Measurements from ENCODE around the gene FGF12. TPM values are rescaled to one million over a fixed set of nuclear protein-coding genes. Genes with fewer than 3 reads are reported as not detected.

Gene FGF12
- total RNA-seq, 1 experiment from 2014 or later, result 0.51 TPM

- no peaks in the 10 kb centered on the region for H3K9me3 ChIP-seq (ENCODE audit: control insufficient read depth, insufficient read depth, low read depth, low read length)
- ATAC-seq (no peak), DNase-seq (ENCODE audit: low read depth, low spot score) (no peak)
- TF ChIP-seq SIN3A (IDR thresholded peaks at IDR 0.05; ENCODE audit: borderline replicate concordance, insufficient read depth, low read depth, low read length) (no peak), POLR2AphosphoS5 (IDR thresholded peaks at IDR 0.05; ENCODE audit: low read depth, low read length) (no peak), CTCF (IDR thresholded peaks at IDR 0.05) (no peak), TCF7L2 (IDR thresholded peaks at IDR 0.05; ENCODE audit: low read depth, low read length) (no peak), REST (IDR thresholded peaks at IDR 0.05; ENCODE audit: insufficient read depth in 1 of 2, low read depth in 2 of 2, low read length in 1 of 2) (no peak)
- POLR2A ChIA-PET, result no interaction called here
- in situ Hi-C loops (cut with HindIII; ENCODE audit: low pct_unique_long_range_greater_than_20kb, low sequenced_read_pairs), result no loop called here
- H3K4me3 ChIP-seq (ENCODE audit: low read depth in 2 of 2, low read length in 2 of 2), result no peak overlapping the region
- H3K4me1 ChIP-seq (ENCODE audit: control insufficient read depth, insufficient read depth, low read length), result no peaks in the 10 kb centered on the region
- CTCF ChIA-PET, result no interaction called here
- H3K27me3 ChIP-seq (ENCODE audit: control insufficient read depth, insufficient read depth, low read length), result no peaks in the 10 kb centered on the region
- H3K36me3 ChIP-seq (ENCODE audit: control insufficient read depth, insufficient read depth, low read length), result no peaks in the 10 kb centered on the region
- H3K27ac ChIP-seq (ENCODE audit: low read length), result no peak overlapping the region
- intact Hi-C loops (cut with micrococcal nuclease; ENCODE audit: unreplicated experiment), result no loop called here
- no TSS peak for BruUV-seq (replicated peaks)
These were observed 10.2 kb upstream of the FGF12 start for GRCh38 chr3:192737506-192737905.

- intact Hi-C loops (cut with micrococcal nuclease; ENCODE audit: unreplicated experiment) (no loop called here), in situ Hi-C loops (cut with HindIII; ENCODE audit: low pct_unique_long_range_greater_than_20kb, low sequenced_read_pairs) (no loop called here)
- ChIA-PET POLR2A (no interaction called here), CTCF (no interaction called here)
- no peaks in the 10 kb centered on the region for H3K36me3 ChIP-seq (ENCODE audit: control insufficient read depth, insufficient read depth, low read length)
- ATAC-seq (no peak), DNase-seq (ENCODE audit: low read depth, low spot score) (no peak)
- no peak for TF ChIP-seq POLR2AphosphoS5 (IDR thresholded peaks at IDR 0.05; ENCODE audit: low read depth, low read length)
- no peak for TF ChIP-seq TCF7L2 (IDR thresholded peaks at IDR 0.05; ENCODE audit: low read depth, low read length)
- TF ChIP-seq SIN3A (IDR thresholded peaks at IDR 0.05; ENCODE audit: borderline replicate concordance, insufficient read depth, low read depth, low read length), result no peak
- no peak for TF ChIP-seq CTCF (IDR thresholded peaks at IDR 0.05)
- no peak for TF ChIP-seq REST (IDR thresholded peaks at IDR 0.05; ENCODE audit: insufficient read depth in 1 of 2, low read depth in 2 of 2, low read length in 1 of 2)
- no peak overlapping the region for H3K4me3 ChIP-seq (ENCODE audit: low read depth in 2 of 2, low read length in 2 of 2)
- no peaks in the 10 kb centered on the region for H3K9me3 ChIP-seq (ENCODE audit: control insufficient read depth, insufficient read depth, low read depth, low read length)
- peaks cover 2% of the 10 kb centered on the region; the same call in 1 of the 2 replicates for H3K27me3 ChIP-seq (ENCODE audit: control insufficient read depth, insufficient read depth, low read length)
- no TSS peak for BruUV-seq (replicated peaks)
- H3K27ac ChIP-seq (ENCODE audit: low read length), result no peak overlapping the region
- H3K4me1 ChIP-seq (ENCODE audit: control insufficient read depth, insufficient read depth, low read length), result peaks cover 5% of the 10 kb centered on the region; the same call in 1 of the 2 replicates
These were observed 3.9 kb upstream of the FGF12 start for GRCh38 chr3:192731233-192731632.

Data from Panc1 (cell line).